HL-60/S4 treated with retinoic acid at 250 ng/mL for 4 days and 3 days (cell line): ENCODE measurements around the gene PPP1R14C.

Experiments
- in situ Hi-C: fragments of 300-500 bp; cut with MboI; formaldehyde crosslinking; loops from 2 replicates; pipeline ENCODE4 v1.7.0; 2022; ENCODE audit warnings: low sequenced_read_pairs

PPP1R14C gene

DNA sequence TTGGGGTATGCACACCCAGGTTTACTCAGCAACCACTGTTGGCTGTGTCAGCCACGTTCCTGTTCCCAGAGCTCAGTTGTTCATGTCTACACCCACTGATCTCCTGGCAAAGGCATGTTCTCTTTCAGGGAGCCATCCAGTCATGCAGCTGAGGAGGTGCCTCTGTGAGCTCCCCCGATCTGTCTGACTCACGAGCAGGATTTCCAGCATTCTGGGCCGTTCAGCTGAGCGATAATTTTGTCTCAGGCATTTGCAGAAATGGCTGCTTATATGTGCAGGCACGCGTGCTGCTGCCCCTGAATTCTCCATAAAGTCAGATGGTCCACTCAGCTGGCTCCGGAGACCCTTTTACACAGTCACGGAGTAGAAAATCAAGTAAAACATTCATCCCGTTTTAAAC is 147.6 kb downstream of the PPP1R14C start:
- in situ Hi-C loops: no loop called here

DNA sequence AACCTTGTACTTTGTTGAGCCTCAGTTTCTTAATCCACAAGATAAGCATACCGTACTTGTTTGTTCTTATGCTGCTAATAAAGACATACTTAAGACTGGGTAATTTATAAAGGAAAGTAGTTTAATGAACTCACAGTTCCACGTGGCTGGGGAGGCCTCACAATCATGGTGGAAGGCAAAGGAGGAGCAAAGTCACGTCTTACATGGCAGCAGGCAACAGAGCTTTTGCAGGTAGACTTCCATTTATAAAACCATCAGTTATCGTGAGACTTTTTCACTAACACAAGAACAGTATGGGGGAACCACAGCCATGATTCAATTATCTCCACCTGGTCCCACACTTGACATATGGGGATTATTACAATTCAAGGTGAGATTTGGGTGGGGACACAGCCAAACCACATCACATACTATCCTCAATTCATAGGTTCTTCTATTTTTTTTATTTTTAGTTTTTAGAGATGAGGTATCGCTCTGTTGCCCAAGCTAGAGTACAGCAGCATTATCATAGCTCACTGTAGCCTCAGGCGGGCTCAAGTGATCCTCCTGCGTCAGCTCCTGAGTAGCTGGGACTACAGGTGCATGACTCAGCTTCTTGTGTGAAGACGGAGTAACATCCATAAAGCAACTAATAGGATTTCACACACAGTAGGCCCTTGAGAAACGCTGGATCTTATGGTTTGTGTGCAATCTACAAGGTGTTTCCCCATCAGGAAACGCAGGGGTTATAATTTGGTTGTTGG is 149.3 kb downstream of the PPP1R14C start:
- in situ Hi-C loops: no loop called here

DNA sequence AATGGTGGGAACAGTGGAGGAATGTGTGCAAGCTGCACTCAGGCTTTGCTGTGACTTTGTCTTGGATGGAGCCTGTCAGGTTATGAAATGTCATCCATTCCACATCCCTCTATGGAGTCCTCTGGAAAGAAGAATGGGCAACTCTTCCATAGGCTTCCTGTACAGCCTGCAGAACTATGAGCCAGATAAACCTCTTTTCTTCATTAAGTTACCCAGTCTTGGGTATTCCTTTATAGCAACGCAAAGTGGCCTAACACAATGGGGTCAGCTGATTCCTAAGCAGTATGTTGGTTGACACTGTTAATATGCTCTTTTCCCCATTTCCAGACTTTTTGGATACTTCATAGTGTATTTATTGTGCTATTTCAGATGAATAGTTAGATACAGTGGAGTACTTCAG is 150.2 kb downstream of the PPP1R14C start:
- in situ Hi-C loops: no loop called here

DNA sequence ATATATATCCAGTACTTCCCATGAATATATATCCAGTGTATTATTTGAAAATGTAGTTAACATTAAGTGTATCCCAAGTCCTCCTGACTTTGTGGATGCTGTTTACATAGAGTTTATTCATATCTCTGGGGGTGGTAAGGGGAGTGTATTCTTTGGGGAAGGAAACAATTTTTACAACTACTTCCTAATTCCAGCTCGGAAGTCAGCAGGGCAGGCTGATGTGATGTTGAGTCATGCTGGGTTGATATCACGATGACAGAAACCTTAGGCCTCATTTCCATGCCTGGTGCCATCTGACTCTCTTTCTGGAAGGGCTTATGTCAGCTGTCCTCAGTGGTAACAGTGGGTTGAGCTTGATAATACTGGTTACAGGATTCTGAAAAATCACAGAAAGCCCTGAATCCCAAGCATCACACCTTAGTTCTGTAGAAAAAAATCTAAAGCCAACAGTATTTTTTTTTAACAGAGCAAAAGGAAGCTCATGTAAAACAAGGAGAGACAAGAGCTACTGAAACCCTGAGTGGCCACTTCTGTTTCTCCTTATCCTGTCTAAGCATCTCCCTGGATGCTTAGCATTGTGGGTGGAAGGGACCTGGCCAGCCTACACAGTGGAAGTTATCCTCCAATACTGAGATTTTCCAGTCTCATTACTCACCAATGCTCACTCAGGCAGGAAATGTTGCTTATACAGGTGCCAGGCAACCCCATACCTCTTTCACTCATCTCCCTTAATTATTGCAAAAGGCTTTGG is 150.8 kb downstream of the PPP1R14C start:
- in situ Hi-C loops: no loop called here

DNA sequence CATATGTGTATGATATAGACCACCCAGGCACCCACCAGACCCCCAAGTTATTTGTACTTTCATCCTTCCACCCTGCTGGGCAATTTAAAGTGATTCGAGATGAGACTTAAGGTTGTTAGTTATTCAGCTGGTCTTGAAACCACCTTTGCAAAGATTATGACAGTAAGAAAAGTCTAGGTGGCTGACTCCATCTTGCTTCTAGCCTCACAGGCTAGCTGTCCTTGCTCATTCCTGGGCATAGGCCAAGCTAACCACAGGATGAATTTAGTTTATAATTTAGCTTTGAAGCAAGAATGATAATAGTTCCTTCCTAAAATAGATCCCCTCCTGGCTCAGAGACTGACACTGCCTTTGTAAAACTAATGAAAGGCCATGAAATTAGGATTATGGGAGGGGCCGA is 154.0 kb downstream of the PPP1R14C start:
- in situ Hi-C loops: no loop called here

DNA sequence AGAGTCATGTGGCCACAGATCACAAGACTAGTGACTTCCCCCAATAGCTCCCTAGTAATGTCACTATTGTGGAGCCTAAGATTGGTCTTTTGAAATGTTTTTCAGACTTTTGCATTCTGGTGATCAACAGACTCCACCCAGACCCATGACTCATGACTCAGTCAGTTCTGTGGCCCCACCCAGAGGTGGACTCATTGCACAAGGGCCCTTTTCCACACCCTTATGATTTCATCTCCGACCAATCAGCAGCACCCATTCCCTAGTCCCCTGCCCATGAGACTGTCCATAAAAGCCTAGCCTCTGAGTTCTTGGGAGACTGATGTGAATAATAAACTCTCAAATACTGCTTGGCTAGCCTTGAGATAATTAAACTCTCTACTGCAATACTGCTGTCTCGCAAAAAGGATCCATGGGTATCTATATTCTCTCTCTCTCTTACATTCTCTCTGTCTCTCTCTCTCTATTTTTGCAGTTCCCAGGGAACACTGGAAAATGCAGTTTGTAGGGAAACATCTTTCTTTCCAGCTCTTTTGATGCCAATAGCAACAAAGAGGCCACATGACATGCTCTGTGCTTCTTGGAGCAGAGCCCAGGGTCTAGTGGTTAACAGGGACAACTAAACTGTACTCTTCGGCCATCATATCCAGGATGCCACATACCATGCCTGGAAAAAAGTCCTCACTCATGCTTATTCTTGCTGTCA is 154.6 kb downstream of the PPP1R14C start:
- in situ Hi-C loops: no loop called here

DNA sequence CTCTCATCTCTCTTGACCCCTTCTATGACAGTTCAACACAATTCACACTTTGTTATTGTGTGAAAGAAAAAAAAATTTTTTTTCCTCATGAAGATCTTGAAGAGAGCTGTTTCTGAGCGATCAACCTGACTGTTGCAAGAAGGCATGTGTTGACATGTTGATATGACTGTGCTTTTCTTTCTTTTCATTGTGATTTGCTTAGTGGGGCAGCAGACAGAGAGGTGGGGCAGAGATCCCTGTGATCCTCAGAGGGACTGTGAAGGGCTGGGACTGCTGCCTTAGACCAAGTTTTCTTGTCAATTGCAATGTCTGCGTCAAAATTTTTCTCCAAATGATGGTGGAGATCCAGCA is 155.2 kb downstream of the PPP1R14C start:
- in situ Hi-C loops: no loop called here

DNA sequence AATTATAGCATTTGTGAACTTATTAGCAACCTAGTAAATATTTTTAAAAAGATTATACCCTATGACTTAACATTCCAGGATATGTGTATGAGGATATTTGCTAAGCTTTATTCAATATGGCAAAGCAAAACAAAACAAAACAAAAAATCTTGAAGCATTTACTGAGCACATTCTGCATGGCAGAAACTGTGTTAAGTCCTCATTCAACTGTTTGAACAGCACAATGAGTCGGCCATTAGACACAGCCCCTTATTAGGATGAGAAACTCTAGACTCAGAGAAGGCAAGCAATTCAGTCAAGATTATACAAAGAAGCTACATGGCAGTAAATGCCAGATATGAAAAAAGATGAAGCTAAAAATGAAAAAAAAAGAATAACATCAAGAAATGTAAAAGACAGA is 155.8 kb downstream of the PPP1R14C start:
- in situ Hi-C loops: no loop called here
